ENCODE results near the gene COL13A1. TPM values are rescaled to one million over a fixed set of nuclear protein-coding genes. Genes with fewer than 3 reads are reported as not detected.

Gene COL13A1
- total and polyA plus RNA-seq, 2 of the 8 experiments (the other 6 are each of a cell fraction or from before 2014, with no cell fraction given), result 2.6 to 5.2 TPM

DNA sequence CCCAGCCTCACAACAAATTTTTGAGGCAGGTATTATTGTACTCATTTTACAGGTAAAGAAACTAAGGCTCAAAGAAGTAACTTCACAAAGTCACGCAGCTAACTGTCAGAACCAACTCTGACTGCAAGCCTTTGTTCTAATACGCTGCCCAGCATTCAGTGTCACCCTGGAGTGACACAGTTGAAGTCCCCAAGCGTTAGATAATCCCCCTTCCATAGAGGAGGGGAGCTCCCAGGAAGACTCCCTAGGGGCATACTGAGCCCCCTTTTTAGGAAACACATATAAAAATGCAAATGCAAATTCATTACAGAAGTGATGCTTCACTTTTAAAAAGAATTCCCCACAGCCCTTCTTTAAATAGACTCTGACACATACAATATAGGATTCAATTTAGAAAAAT lies 150.0 kb downstream of the COL13A1 start:
- H3K4me1 ChIP-seq (replicated peaks in 1 of 4; ENCODE audit: control insufficient read depth in 3 of 4, insufficient read depth in 4 of 4, low read length in 3 of 4), result peaks cover 8 to 12% (median 10%) of the 10 kb centered on the region in 4 experiments; a peak in 6 of 7 replicates
- peaks cover 3% of the 10 kb centered on the region; the same call in 1 of the 2 replicates for H3K23me2 ChIP-seq (ENCODE audit: low read depth, low read length)
- H3K36me3 ChIP-seq (ENCODE audit: control insufficient read depth in 2 of 4, insufficient read depth in 4 of 4, low read length in 3 of 4), result no peaks in the 10 kb centered on the region
- no peak overlapping the region for H4K91ac ChIP-seq (replicated peaks; ENCODE audit: insufficient read length, low read length)
- no peak overlapping the region for H2BK5ac ChIP-seq (ENCODE audit: low read depth, low read length)
- peaks cover 0 to 9% (median 4%) of the 10 kb centered on the region in 4 experiments; a peak in 3 of 7 replicates for H3K27me3 ChIP-seq (replicated peaks in 1 of 4; ENCODE audit: control insufficient read depth in 3 of 4, extremely low read depth in 1 of 4, insufficient read depth in 3 of 4, low read length in 3 of 4)
- no peak overlapping the region for H3K56ac ChIP-seq (replicated peaks; ENCODE audit: insufficient read length, low read depth, low read length)
- no peaks in the 10 kb centered on the region; the same call in 1 of the 2 replicates for H3K79me1 ChIP-seq (ENCODE audit: low read depth, low read length)
- ChIA-PET CTCF (ENCODE audit: partially characterized antibody) (interaction anchor here (0.6 to 3.9 kb wide), 9 partner anchors 9 to 313 kb away, joined by 3 to 15 read pairs (median 3); no protein-coding TSS in a partner anchor), POLR2A (ENCODE audit: partially characterized antibody) (no interaction called here)
- no peak overlapping the region for H3K27ac ChIP-seq (ENCODE audit: low read depth, low read length)
- no peak overlapping the region for H2BK12ac ChIP-seq (ENCODE audit: low read depth, low read length)
- no peak overlapping the region for H3K9ac ChIP-seq (replicated peaks in 1 of 4; ENCODE audit: extremely low read depth in 1 of 4, low read depth in 3 of 4, low read length in 3 of 4)
- H3K4ac ChIP-seq (replicated peaks; ENCODE audit: insufficient read length, low read depth, low read length), result no peak overlapping the region
- H3K23ac ChIP-seq (ENCODE audit: insufficient read length), result no peak overlapping the region
- H3K18ac ChIP-seq (ENCODE audit: extremely low read depth, low read length), result no peak overlapping the region
- H3K14ac ChIP-seq (ENCODE audit: insufficient read length), result no peak overlapping the region
- H4K8ac ChIP-seq (ENCODE audit: extremely low read depth, insufficient read depth, low read length), result no peak overlapping the region
- no peak overlapping the region for H4K5ac ChIP-seq (ENCODE audit: insufficient read length, low read depth, low read length)
- no peak overlapping the region for H2BK15ac ChIP-seq (ENCODE audit: low read length)
- 73% methylated on average over 3 of the region's 3 CpGs; no CpG with 5 or more reads in 1 of the 2 experiments for WGBS, 2 experiments (ENCODE audit: extremely low coverage in 1 of 2, insufficient coverage in 1 of 2, insufficient read length in 1 of 2, insufficient replicate concordance in 2 of 2, low coverage in 1 of 2, low lambda C conversion rate in 2 of 2, missing lambda C conversion rate in 1 of 2)
- no peak overlapping the region for H2BK20ac ChIP-seq (ENCODE audit: low read length)
- peak overlapping the region in 1 of 2 experiments; percentile 1; a peak in 1 of 4 replicates for H3K4me2 ChIP-seq (ENCODE audit: insufficient read depth in 1 of 2, low read depth in 2 of 2, low read length in 2 of 2)
- H2AFZ ChIP-seq (ENCODE audit: low read length), result no peak overlapping the region
- no peak overlapping the region for H2AK5ac ChIP-seq (ENCODE audit: low read depth, low read length)
- no peaks in the 10 kb centered on the region for H3K9me3 ChIP-seq (ENCODE audit: insufficient read depth in 2 of 2, low read depth in 1 of 2, low read length in 1 of 2)
- no peak overlapping the region for H3K4me3 ChIP-seq (ENCODE audit: extremely low read depth in 1 of 4, insufficient read depth in 2 of 4, low read depth in 3 of 4, low read length in 4 of 4)
- no peak for FAIRE-seq
- no peak overlapping the region for H2BK120ac ChIP-seq (replicated peaks; ENCODE audit: low read depth, low read length)
- no peaks in the 10 kb centered on the region for H3K79me2 ChIP-seq (ENCODE audit: control insufficient read depth in 1 of 2, insufficient read depth in 2 of 2, low read length in 2 of 2)
- peaks cover 0 to 2% of the 10 kb centered on the region in 2 experiments for H4K20me1 ChIP-seq (replicated peaks in 1 of 2; ENCODE audit: control insufficient read depth in 1 of 2, insufficient read depth in 2 of 2, low read length in 2 of 2)
- DNase-seq (ENCODE audit: low read depth in 1 of 2, low spot score in 2 of 2), result no peak
- no peak for TF ChIP-seq MAFK (IDR thresholded peaks at IDR 0.05; ENCODE audit: low read depth, low read length)
- no peak for TF ChIP-seq EP300 (IDR thresholded peaks at IDR 0.05; ENCODE audit: borderline replicate concordance in 1 of 2, low read depth in 2 of 2, low read length in 2 of 2)
- no peak for TF ChIP-seq GABPA (IDR thresholded peaks at IDR 0.05; ENCODE audit: borderline replicate concordance, insufficient read depth, low read length)
- no peak for TF ChIP-seq TAF7 (optimal IDR thresholded peaks at IDR 0.05; ENCODE audit: borderline replicate concordance, low read depth, low read length)
- no peak for TF ChIP-seq JUND (IDR thresholded peaks at IDR 0.05; ENCODE audit: low read length)
- TF ChIP-seq TCF12 (IDR thresholded peaks at IDR 0.05; ENCODE audit: low read depth, low read length), result no peak
- TF ChIP-seq GTF2F1 (IDR thresholded peaks at IDR 0.05; ENCODE audit: borderline replicate concordance, low read depth, low read length), result no peak
- TF ChIP-seq KDM5A (IDR thresholded peaks at IDR 0.05; ENCODE audit: low read length), result no peak
- TF ChIP-seq TBP (IDR thresholded peaks at IDR 0.05; ENCODE audit: low read depth, low read length), result no peak
- no peak for TF ChIP-seq BCL11A (IDR thresholded peaks at IDR 0.05; ENCODE audit: low read depth in 2 of 2, low read length in 2 of 2)
- no peak for TF ChIP-seq NANOG (IDR thresholded peaks at IDR 0.05; ENCODE audit: insufficient read depth, low read depth, low read length, poor library complexity, severe bottlenecking)
- no peak for TF ChIP-seq CREB1 (IDR thresholded peaks at IDR 0.05)
- TF ChIP-seq HDAC2 (IDR thresholded peaks at IDR 0.05; ENCODE audit: borderline replicate concordance in 1 of 2, low read depth in 2 of 2, low read length in 2 of 2), result no peak
- TF ChIP-seq BACH1 (IDR thresholded peaks at IDR 0.05; ENCODE audit: low read length), result no peak

All from H1 (cell line).